HL-60 (cell line): Measurements from ENCODE around the gene ADCY1.

Experiments used
- DNase-seq, 2 experiments: peaks; one replicate each; pipeline ENCODE4 v3.0.0-alpha.2; 2010 to 2020; ENCODE audit warnings: low read depth in 1 of 2, low spot score in 1 of 2
- H3K27ac ChIP-seq: fragments of 250-450 bp; sonication (Bioruptor Pico); replicated peaks from 2 replicates; pipeline ENCODE4 v1.5.1; 2020; ENCODE audit warnings: mild to moderate bottlenecking, moderate library complexity
- H3K27me3 ChIP-seq: fragments of 250-450 bp; sonication (Bioruptor Pico); 2 replicates; pipeline ENCODE4 v1.5.1; 2021; ENCODE audit warnings: mild to moderate bottlenecking, moderate library complexity; ENCODE audit not compliant: insufficient read depth, poor library complexity, severe bottlenecking
- H3K4me3 ChIP-seq: replicated peaks from 2 replicates; pipeline ENCODE4 v1.5.1; 2011; ENCODE audit warnings: mild to moderate bottlenecking, control low read depth, low read length; ENCODE audit not compliant: insufficient read depth
- CTCF ChIP-seq: IDR thresholded peaks from one replicate; pipeline ENCODE4 v1.5.1; 2011; ENCODE audit warnings: low read length, control low read depth, inconsistent platforms; ENCODE audit not compliant: insufficient read depth
- GABPA ChIP-seq: IDR thresholded peaks from 2 replicates; pipeline ENCODE4 v1.6.1; 2012; ENCODE audit warnings: low read depth
- POLR2AphosphoS5 ChIP-seq: IDR thresholded peaks from 2 replicates; pipeline ENCODE4 v1.6.1; 2012; ENCODE audit warnings: low read depth
- REST ChIP-seq: IDR thresholded peaks from 2 replicates; pipeline ENCODE4 v1.6.1; 2012; ENCODE audit warnings: low read depth; ENCODE audit not compliant: insufficient replicate concordance
- SPI1 ChIP-seq: IDR thresholded peaks from 2 replicates; pipeline ENCODE4 v1.6.1; 2012; ENCODE audit warnings: low read depth, mild to moderate bottlenecking, borderline replicate concordance

The ADCY1 gene

GRCh38 chr7:45569290-45569685 lies 4.9 kb upstream of the ADCY1 start:
- no peak for DNase-seq
- TF ChIP-seq REST (no peak), POLR2AphosphoS5 (no peak), GABPA (no peak), CTCF (no peak), SPI1 (no peak)
- H3K27me3 ChIP-seq, result peaks cover 22% of the 10 kb centered on the region
- H3K27ac ChIP-seq, result no peak overlapping the region
- H3K4me3 ChIP-seq, result no peak overlapping the region

- H3K4me3 ChIP-seq, result no peak overlapping the region
- H3K27ac ChIP-seq, result no peak overlapping the region
- no peak for DNase-seq
- H3K27me3 ChIP-seq, result peaks cover 34% of the 10 kb centered on the region
- TF ChIP-seq POLR2AphosphoS5 (no peak), REST (no peak), GABPA (no peak), CTCF (no peak), SPI1 (no peak)
Measured at GRCh38 chr7:45570797-45571196, 3.4 kb upstream of the ADCY1 start.

GRCh38 chr7:45573204-45573603 lies 964 bp upstream of the ADCY1 start:
- Histone ChIP-seq H3K4me3 (no peak overlapping the region), H3K27me3 (peaks cover 44% of the 10 kb centered on the region), H3K27ac (no peak overlapping the region)
- DNase-seq, result no peak
- no peak for TF ChIP-seq CTCF
- no peak for TF ChIP-seq POLR2AphosphoS5
- TF ChIP-seq SPI1, result no peak
- no peak for TF ChIP-seq REST
- no peak for TF ChIP-seq GABPA
